Activated CD8-positive, alpha-beta T cell treated with anti-CD3 and anti-CD28 coated beads, Interleukin-2, amount 10 ng/mL, durations not matched to agents 7 days and 5 days (primary cell): ENCODE data around the gene TJP2. TPM values are rescaled to one million over a fixed set of nuclear protein-coding genes. Genes with fewer than 3 reads are reported as not detected.
"Not testable (repeated sequence)": the region's sequence is repeated elsewhere in the genome, so short reads cannot be mapped to it uniquely, and the experiment has no call there.

Source experiments
- ATAC-seq: fragments of 150-1000 bp; cut with Tn5 transposase; one replicate; pipeline ENCODE4 v1.10.0; 2021; ENCODE audit warnings: moderate library complexity
- CTCF ChIA-PET: fragments of 350-600 bp; sonication (Branson Sonifier 250); formaldehyde crosslinking; loops from one replicate; lab custom pipeline; 2021; ENCODE audit warnings: antibody characterized with exemption; lab: Charles Lee
- POLR2A ChIA-PET: fragments of 350-600 bp; sonication (Branson Sonifier 250); formaldehyde crosslinking; loops from one replicate; lab custom pipeline; 2021; ENCODE audit warnings: antibody characterized with exemption; lab: Charles Lee
- DNase-seq: peaks from one replicate; pipeline ENCODE4 v3.0.0-alpha.2; 2020
- H3K27ac Mint-ChIP-seq: one replicate; pipeline ENCODE4 v1.8.0; 2021; ENCODE audit warnings: mild to moderate bottlenecking, mixed read lengths
- H3K27me3 Mint-ChIP-seq: one replicate; pipeline ENCODE4 v1.8.0; 2021; ENCODE audit warnings: low read depth, mixed read lengths
- H3K36me3 Mint-ChIP-seq: one replicate; pipeline ENCODE4 v1.8.0; 2021; ENCODE audit warnings: low read depth, mixed read lengths
- H3K4me1 Mint-ChIP-seq: one replicate; pipeline ENCODE4 v1.8.0; 2021; ENCODE audit warnings: low read depth, mixed read lengths
- H3K4me3 Mint-ChIP-seq: one replicate; pipeline ENCODE4 v1.8.0; 2021; ENCODE audit warnings: mild to moderate bottlenecking, mixed read lengths
- H3K9me3 Mint-ChIP-seq: one replicate; pipeline ENCODE4 v1.8.0; 2022; ENCODE audit warnings: mixed read lengths; ENCODE audit not compliant: insufficient read depth
- total RNA-seq, 2 experiments: library from RNA; stranded (reverse); gene quantifications; one replicate each; pipeline ENCODE4 v1.2.3, GENCODE V29; 2021

Gene TJP2
- total RNA-seq, 2 experiments from 2014 or later: 6.2 to 7.0 TPM

GRCh38 chr9:69143291-69143690 is 30.8 kb upstream of the TJP2 start:
- DNase-seq (no peak), ATAC-seq (no peak)
- H3K27ac Mint-ChIP-seq: no peak overlapping the region
- no peaks in the 10 kb centered on the region for H3K4me1 Mint-ChIP-seq
- no peaks in the 10 kb centered on the region for H3K9me3 Mint-ChIP-seq
- ChIA-PET CTCF (interaction anchor here (1.5 kb wide), 1 partner anchor 50 kb away, joined by 5 read pairs; no protein-coding TSS in a partner anchor), POLR2A (no interaction called here)
- H3K36me3 Mint-ChIP-seq: no peaks in the 10 kb centered on the region
- H3K27me3 Mint-ChIP-seq: peaks cover 4% of the 10 kb centered on the region
- H3K4me3 Mint-ChIP-seq: no peak overlapping the region

- Mint-ChIP-seq H3K9me3 (no peaks in the 10 kb centered on the region), H3K36me3 (no peaks in the 10 kb centered on the region), H3K4me3 (no peak overlapping the region), H3K27ac (no peak overlapping the region), H3K4me1 (no peaks in the 10 kb centered on the region), H3K27me3 (peaks cover 4% of the 10 kb centered on the region)
- CTCF ChIA-PET: interaction anchor here (1.2 kb wide), 1 partner anchor 91 kb away, joined by 3 read pairs; no protein-coding TSS in a partner anchor
- ATAC-seq: no peak
- POLR2A ChIA-PET: no interaction called here
- DNase-seq: no peak
These were observed 28.8 kb upstream of the TJP2 start for GRCh38 chr9:69145144-69145715.

DNA sequence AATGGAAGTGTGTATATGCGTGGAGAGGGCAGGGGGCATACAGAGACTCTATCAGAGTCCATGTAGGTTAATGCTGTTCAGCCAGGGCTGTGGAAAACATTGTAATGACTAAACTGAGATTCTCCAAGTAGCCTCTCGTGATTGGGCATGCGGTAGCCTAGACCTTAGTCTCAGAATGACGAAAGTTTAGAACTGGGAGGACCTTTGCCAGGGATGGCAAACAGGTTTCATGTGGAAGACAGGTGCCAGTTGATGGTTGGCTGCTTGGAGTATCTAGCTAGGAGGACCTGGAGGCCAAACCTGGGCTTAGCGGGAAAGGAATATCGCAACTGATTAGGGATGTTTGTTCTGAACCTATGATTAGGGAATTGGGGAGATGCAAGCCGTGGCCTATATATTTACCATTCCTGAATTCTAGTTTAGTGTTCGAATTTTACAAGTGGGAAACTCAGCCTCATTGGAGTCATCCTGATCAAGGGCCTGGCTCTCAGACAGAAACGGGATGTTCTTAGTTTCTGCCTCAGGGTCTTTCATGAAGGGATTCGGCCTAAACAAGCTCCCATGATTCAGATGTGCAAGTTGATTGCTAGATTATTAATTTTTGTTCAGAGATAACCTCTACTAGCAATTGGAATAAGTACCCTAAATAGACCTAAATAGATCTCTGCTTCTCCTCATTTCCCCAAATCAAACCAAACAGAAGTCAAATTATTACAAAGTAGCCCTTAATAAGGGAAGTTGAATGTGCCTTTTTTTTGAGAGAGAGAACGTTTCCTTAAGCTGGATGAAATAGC is 26.8 kb upstream of the TJP2 start:
- CTCF ChIA-PET: no interaction called here

DNA sequence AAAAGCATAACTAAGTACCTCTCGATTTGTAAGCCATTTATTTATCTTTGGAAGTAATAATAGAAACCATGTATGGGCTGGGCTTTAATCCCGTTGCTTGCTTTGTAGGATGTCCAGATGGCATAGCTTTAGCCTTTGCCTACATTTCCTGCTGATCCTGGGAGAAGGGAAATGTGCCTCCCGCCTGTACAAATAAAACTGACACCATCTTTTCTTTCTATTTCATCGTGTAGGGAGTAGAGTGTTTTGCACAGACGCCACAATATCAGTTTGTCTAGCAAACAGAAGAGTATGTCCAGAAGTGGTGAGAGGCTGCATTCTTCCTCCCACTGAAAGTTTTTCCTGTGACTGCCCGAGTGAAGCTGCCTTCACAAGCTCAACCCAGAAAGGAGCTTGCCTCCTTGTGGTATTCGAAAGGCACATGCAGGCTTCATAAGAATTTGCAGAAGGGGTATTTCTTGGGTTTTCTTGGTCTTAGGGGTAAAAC is 24.7 kb upstream of the TJP2 start:
- Mint-ChIP-seq H3K27me3 (no peaks in the 10 kb centered on the region), H3K4me3 (no peak overlapping the region), H3K27ac (no peak overlapping the region), H3K9me3 (no peaks in the 10 kb centered on the region), H3K4me1 (no peaks in the 10 kb centered on the region), H3K36me3 (no peaks in the 10 kb centered on the region)
- ChIA-PET POLR2A (no interaction called here), CTCF (interaction anchor here (0.9 to 1.4 kb wide), 2 partner anchors 9 to 15 kb away, joined by 3 to 4 read pairs; no protein-coding TSS in a partner anchor)
- no peak for DNase-seq
- ATAC-seq: no peak

More for the DNA sequence above, 26.8 kb upstream of the TJP2 start:
- H3K36me3 Mint-ChIP-seq: no peaks in the 10 kb centered on the region
- ATAC-seq (no peak), DNase-seq (no peak)
- H3K27me3 Mint-ChIP-seq: no peaks in the 10 kb centered on the region
- H3K4me1 Mint-ChIP-seq: no peaks in the 10 kb centered on the region
- H3K4me3 Mint-ChIP-seq: no peak overlapping the region
- no peaks in the 10 kb centered on the region for H3K9me3 Mint-ChIP-seq
- POLR2A ChIA-PET: no interaction called here
- H3K27ac Mint-ChIP-seq: no peak overlapping the region

GRCh38 chr9:69151506-69151905 is 22.6 kb upstream of the TJP2 start:
- Mint-ChIP-seq H3K4me3 (no peak overlapping the region), H3K27me3 (no peaks in the 10 kb centered on the region), H3K27ac (no peak overlapping the region), H3K36me3 (no peaks in the 10 kb centered on the region), H3K9me3 (no peaks in the 10 kb centered on the region), H3K4me1 (no peaks in the 10 kb centered on the region)
- no peak for DNase-seq
- ATAC-seq: no peak
- POLR2A ChIA-PET: no interaction called here
- CTCF ChIA-PET: no interaction called here

- H3K9me3 Mint-ChIP-seq: no peaks in the 10 kb centered on the region
- no peak for DNase-seq
- ATAC-seq: no peak
- H3K4me3 Mint-ChIP-seq: no peak overlapping the region
- POLR2A ChIA-PET: no interaction called here
- CTCF ChIA-PET: interaction anchor here (1.0 kb wide), 1 partner anchor 39 kb away, joined by 3 read pairs; no protein-coding TSS in a partner anchor
- no peak overlapping the region for H3K27ac Mint-ChIP-seq
- no peaks in the 10 kb centered on the region for H3K4me1 Mint-ChIP-seq
- no peaks in the 10 kb centered on the region for H3K27me3 Mint-ChIP-seq
- no peaks in the 10 kb centered on the region for H3K36me3 Mint-ChIP-seq
These were observed 20.2 kb upstream of the TJP2 start for GRCh38 chr9:69153707-69154521.

- no peaks in the 10 kb centered on the region for H3K27me3 Mint-ChIP-seq
- H3K4me3 Mint-ChIP-seq: no peak overlapping the region
- ATAC-seq (no peak), DNase-seq (no peak)
- no peaks in the 10 kb centered on the region for H3K36me3 Mint-ChIP-seq
- no peak overlapping the region for H3K27ac Mint-ChIP-seq
- H3K9me3 Mint-ChIP-seq: no peaks in the 10 kb centered on the region
- ChIA-PET POLR2A (no interaction called here), CTCF (no interaction called here)
- H3K4me1 Mint-ChIP-seq: no peaks in the 10 kb centered on the region
These were observed 18.6 kb upstream of the TJP2 start for GRCh38 chr9:69155341-69156030.

- DNase-seq: no peak
- no peaks in the 10 kb centered on the region for H3K36me3 Mint-ChIP-seq
These were observed 16.2 kb upstream of the TJP2 start for GRCh38 chr9:69157751-69158466.

GRCh38 chr9:69158471-69158870 is 15.6 kb upstream of the TJP2 start:
- no peak for DNase-seq
- Mint-ChIP-seq H3K4me1 (no peaks in the 10 kb centered on the region), H3K4me3 (no peak overlapping the region), H3K36me3 (no peaks in the 10 kb centered on the region), H3K27me3 (no peaks in the 10 kb centered on the region), H3K27ac (no peak overlapping the region), H3K9me3 (no peaks in the 10 kb centered on the region)
- ChIA-PET POLR2A (no interaction called here), CTCF (interaction anchor here (1.4 to 2.0 kb wide), 5 partner anchors 12 to 105 kb away, joined by 3 to 24 read pairs (median 5); no protein-coding TSS in a partner anchor)
- no peak for ATAC-seq

More at GRCh38 chr9:69157751-69158466, 16.2 kb upstream of the TJP2 start:
- no peaks in the 10 kb centered on the region for H3K9me3 Mint-ChIP-seq
- no peaks in the 10 kb centered on the region for H3K4me1 Mint-ChIP-seq
- no peaks in the 10 kb centered on the region for H3K27me3 Mint-ChIP-seq
- no peak overlapping the region for H3K27ac Mint-ChIP-seq
- ChIA-PET POLR2A (no interaction called here), CTCF (interaction anchor here (0.8 to 2.0 kb wide), 7 partner anchors 9 to 104 kb away, joined by 3 to 24 read pairs (median 4); no protein-coding TSS in a partner anchor)
- ATAC-seq: no peak
- no peak overlapping the region for H3K4me3 Mint-ChIP-seq

- H3K27ac Mint-ChIP-seq, H3K36me3 Mint-ChIP-seq, H3K4me1 Mint-ChIP-seq, H3K27me3 Mint-ChIP-seq, POLR2A ChIA-PET, H3K4me3 Mint-ChIP-seq, ATAC-seq, H3K9me3 Mint-ChIP-seq, DNase-seq: not testable (repeated sequence)
- CTCF ChIA-PET: interaction anchor here (0.9 kb wide), 1 partner anchor 15 kb away, joined by 3 read pairs; no protein-coding TSS in a partner anchor
These were observed 9.5 kb upstream of the TJP2 start for GRCh38 chr9:69164573-69164972.
